ENCODE results near the gene LTBP1.

The LTBP1 gene

DNA sequence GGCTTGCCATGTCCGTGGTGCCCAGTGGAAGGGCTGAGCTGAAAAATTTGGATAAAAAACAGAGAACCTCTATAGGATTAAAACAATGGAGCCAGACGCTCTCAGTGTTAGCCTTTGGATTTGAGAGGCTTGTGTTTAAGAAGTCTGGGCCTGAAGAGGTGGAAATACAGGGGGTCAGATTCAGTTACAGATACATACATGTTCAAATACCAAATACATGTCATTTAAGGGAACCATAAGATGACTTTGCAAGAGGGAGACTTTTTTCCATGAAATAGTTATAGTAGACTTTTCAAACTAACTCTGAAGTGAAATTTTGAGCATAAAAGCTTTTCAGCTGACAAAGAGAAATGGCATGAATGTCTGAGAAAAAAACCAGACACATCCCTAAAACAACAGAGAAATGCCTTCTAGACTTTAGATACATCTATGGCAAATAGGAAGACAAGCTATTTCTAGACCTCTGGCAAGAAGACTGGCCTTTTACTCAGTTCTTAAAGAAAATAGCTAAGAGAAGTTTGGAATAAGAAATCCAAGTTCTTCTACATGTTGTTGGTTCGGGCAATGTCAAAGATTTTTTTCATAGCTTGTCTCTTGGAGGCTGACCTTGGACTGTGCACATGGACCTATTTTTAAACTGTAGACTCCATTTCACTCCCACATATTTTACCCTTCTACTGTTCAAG is 112.9 kb downstream of the LTBP1 start:
- WGBS = 82% methylated on average over 3 of the region's 3 CpGs
- no peaks in the 10 kb centered on the region for H3K79me1 ChIP-seq (replicated peaks; ENCODE audit: low read length, poor library complexity, severe bottlenecking)
- no peak overlapping the region for H3K4me3 ChIP-seq (ENCODE audit: insufficient read depth in 1 of 2, low read depth in 1 of 2, low read length in 2 of 2)
- H2BK5ac ChIP-seq (ENCODE audit: low read depth, low read length, poor library complexity, severe bottlenecking) = no peak overlapping the region
- H4K91ac ChIP-seq (ENCODE audit: low read length) = no peak overlapping the region
- DNase-seq = no peak
- no peak overlapping the region for H3K27ac ChIP-seq (ENCODE audit: low read length, poor library complexity, severe bottlenecking)
- no peak overlapping the region for H3K14ac ChIP-seq (ENCODE audit: low read length in 2 of 2)
- no peaks in the 10 kb centered on the region for H3K4me1 ChIP-seq (ENCODE audit: control insufficient read depth, insufficient read depth, low read depth, low read length)
- H2AFZ ChIP-seq (ENCODE audit: low read depth, low read length) = no peak overlapping the region
- no peak overlapping the region for H2BK120ac ChIP-seq (ENCODE audit: low read depth, low read length)
- H2BK12ac ChIP-seq (ENCODE audit: low read length in 2 of 2) = no peak overlapping the region
- H2AK5ac ChIP-seq (ENCODE audit: low read length, severe bottlenecking) = no peak overlapping the region
- H3K27me3 ChIP-seq (ENCODE audit: control insufficient read depth in 1 of 2, insufficient read depth in 1 of 2, low read length in 2 of 2) = no peaks in the 10 kb centered on the region
- no peak overlapping the region for H3K4me2 ChIP-seq (ENCODE audit: low read length, poor library complexity, severe bottlenecking)
- H3K9ac ChIP-seq (ENCODE audit: low read length) = no peak overlapping the region
- H3K4ac ChIP-seq (ENCODE audit: low read depth in 1 of 2, low read length in 2 of 2) = no peak overlapping the region
- peak overlapping the region in 1 of 2 experiments; percentile 4 for H3K18ac ChIP-seq (ENCODE audit: low read depth in 1 of 2, low read length in 2 of 2)
- H4K8ac ChIP-seq (ENCODE audit: low read length) = no peak overlapping the region
- no peaks in the 10 kb centered on the region for H3K36me3 ChIP-seq (ENCODE audit: control insufficient read depth in 1 of 2, insufficient read depth in 2 of 2, low read depth in 1 of 2, low read length in 2 of 2)
- no peak overlapping the region for H2BK15ac ChIP-seq (ENCODE audit: low read depth, poor library complexity, severe bottlenecking)
- no peak overlapping the region for H3K23ac ChIP-seq (ENCODE audit: low read length in 2 of 2)
- peaks cover 8% of the 10 kb centered on the region for H3K9me3 ChIP-seq (ENCODE audit: control insufficient read depth, low read length)

DNA sequence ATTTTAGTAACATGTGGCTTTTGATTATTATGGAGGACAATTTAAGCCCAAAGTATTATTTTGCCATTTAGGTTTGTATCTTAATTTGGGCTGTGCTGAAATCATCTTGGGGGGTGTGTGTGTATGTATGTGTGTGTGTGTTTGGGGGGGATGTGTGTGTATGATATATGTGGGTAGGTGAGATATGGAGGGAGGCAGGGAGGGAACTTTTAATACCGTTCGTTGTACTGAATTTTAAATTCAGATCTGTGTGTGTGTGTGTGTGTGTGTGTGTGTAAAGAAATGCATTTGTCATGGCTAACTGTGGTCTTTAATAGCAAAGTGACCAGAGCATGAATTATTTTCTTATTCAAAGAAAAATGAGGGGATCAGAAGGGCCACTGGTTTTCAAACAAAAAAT is 113.7 kb downstream of the LTBP1 start:
- Histone ChIP-seq H4K8ac (ENCODE audit: low read length) (no peak overlapping the region), H2BK15ac (ENCODE audit: low read depth, poor library complexity, severe bottlenecking) (no peak overlapping the region), H2BK5ac (ENCODE audit: low read depth, low read length, poor library complexity, severe bottlenecking) (no peak overlapping the region), H3K23ac (ENCODE audit: low read length in 2 of 2) (no peak overlapping the region), H3K4me1 (ENCODE audit: control insufficient read depth, insufficient read depth, low read depth, low read length) (no peaks in the 10 kb centered on the region), H3K4ac (ENCODE audit: low read depth in 1 of 2, low read length in 2 of 2) (no peak overlapping the region), H2BK12ac (ENCODE audit: low read length in 2 of 2) (no peak overlapping the region), H4K91ac (ENCODE audit: low read length) (no peak overlapping the region), H3K27ac (ENCODE audit: low read length, poor library complexity, severe bottlenecking) (no peak overlapping the region), H2BK120ac (ENCODE audit: low read depth, low read length) (no peak overlapping the region), H3K4me2 (ENCODE audit: low read length, poor library complexity, severe bottlenecking) (no peak overlapping the region), H3K4me3 (ENCODE audit: insufficient read depth in 1 of 2, low read depth in 1 of 2, low read length in 2 of 2) (no peak overlapping the region), H3K9ac (ENCODE audit: low read length) (no peak overlapping the region), H3K14ac (ENCODE audit: low read length in 2 of 2) (no peak overlapping the region), H3K36me3 (ENCODE audit: control insufficient read depth in 1 of 2, insufficient read depth in 2 of 2, low read depth in 1 of 2, low read length in 2 of 2) (no peaks in the 10 kb centered on the region), H2AFZ (ENCODE audit: low read depth, low read length) (no peak overlapping the region), H3K9me3 (ENCODE audit: control insufficient read depth, low read length) (peaks cover 13% of the 10 kb centered on the region), H2AK5ac (ENCODE audit: low read length, severe bottlenecking) (no peak overlapping the region), H3K79me1 (replicated peaks; ENCODE audit: low read length, poor library complexity, severe bottlenecking) (no peaks in the 10 kb centered on the region), H3K27me3 (ENCODE audit: control insufficient read depth in 1 of 2, insufficient read depth in 1 of 2, low read length in 2 of 2) (no peaks in the 10 kb centered on the region), H3K18ac (ENCODE audit: low read depth in 1 of 2, low read length in 2 of 2) (peak overlapping the region in 1 of 2 experiments; percentile 11)
- no peak for DNase-seq
- WGBS = 95% methylated on average over 2 of the region's 2 CpGs

- H3K4me1 ChIP-seq (ENCODE audit: control insufficient read depth, insufficient read depth, low read depth, low read length) = peaks cover 2% of the 10 kb centered on the region
- no peak overlapping the region for H3K4ac ChIP-seq (ENCODE audit: low read depth in 1 of 2, low read length in 2 of 2)
- no peak overlapping the region for H3K27ac ChIP-seq (ENCODE audit: low read length, poor library complexity, severe bottlenecking)
- H3K18ac ChIP-seq (ENCODE audit: low read depth in 1 of 2, low read length in 2 of 2) = no peak overlapping the region
- H2AFZ ChIP-seq (ENCODE audit: low read depth, low read length) = no peak overlapping the region
- H3K9me3 ChIP-seq (ENCODE audit: control insufficient read depth, low read length) = peaks cover 13% of the 10 kb centered on the region
- no peak overlapping the region for H3K9ac ChIP-seq (ENCODE audit: low read length)
- no peak overlapping the region for H2BK120ac ChIP-seq (ENCODE audit: low read depth, low read length)
- no peak for DNase-seq
- H2BK15ac ChIP-seq (ENCODE audit: low read depth, poor library complexity, severe bottlenecking) = no peak overlapping the region
- H3K36me3 ChIP-seq (ENCODE audit: control insufficient read depth in 1 of 2, insufficient read depth in 2 of 2, low read depth in 1 of 2, low read length in 2 of 2) = no peaks in the 10 kb centered on the region
- no peak overlapping the region for H2BK5ac ChIP-seq (ENCODE audit: low read depth, low read length, poor library complexity, severe bottlenecking)
- H4K8ac ChIP-seq (ENCODE audit: low read length) = no peak overlapping the region
- H4K91ac ChIP-seq (ENCODE audit: low read length) = no peak overlapping the region
- no peaks in the 10 kb centered on the region for H3K27me3 ChIP-seq (ENCODE audit: control insufficient read depth in 1 of 2, insufficient read depth in 1 of 2, low read length in 2 of 2)
- no peak overlapping the region for H3K4me3 ChIP-seq (ENCODE audit: insufficient read depth in 1 of 2, low read depth in 1 of 2, low read length in 2 of 2)
- 100% methylated on average over 1 of the region's 4 CpGs for WGBS
- H3K4me2 ChIP-seq (ENCODE audit: low read length, poor library complexity, severe bottlenecking) = no peak overlapping the region
- H3K79me1 ChIP-seq (replicated peaks; ENCODE audit: low read length, poor library complexity, severe bottlenecking) = no peaks in the 10 kb centered on the region
- no peak overlapping the region for H2AK5ac ChIP-seq (ENCODE audit: low read length, severe bottlenecking)
- H3K23ac ChIP-seq (ENCODE audit: low read length in 2 of 2) = no peak overlapping the region
- no peak overlapping the region for H2BK12ac ChIP-seq (ENCODE audit: low read length in 2 of 2)
- H3K14ac ChIP-seq (ENCODE audit: low read length in 2 of 2) = no peak overlapping the region
Observed at GRCh38 chr2:33062665-33063250, 116.0 kb downstream of the LTBP1 start.

DNA sequence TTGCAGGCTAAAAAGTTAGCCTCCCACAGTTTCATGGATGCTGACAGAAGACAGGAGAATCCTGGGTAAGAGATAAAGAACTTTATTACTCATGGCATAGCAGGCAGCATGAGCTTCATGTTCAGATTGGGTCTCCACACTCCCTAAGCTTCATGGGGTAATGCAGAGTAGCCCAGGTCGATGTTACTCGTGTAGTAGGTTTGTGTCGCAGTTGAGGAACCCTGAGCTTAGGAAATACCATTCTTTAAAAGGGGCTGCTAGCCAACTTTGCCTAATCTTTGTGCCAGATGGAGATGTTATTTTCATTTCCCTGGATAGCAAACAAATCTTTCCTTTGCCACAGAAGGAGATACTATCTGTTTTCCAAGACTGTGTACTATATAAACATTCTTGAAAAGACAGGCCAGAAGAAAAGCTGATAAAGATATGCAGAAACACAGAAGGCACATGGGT is 117.6 kb downstream of the LTBP1 start:
- Histone ChIP-seq H3K14ac (ENCODE audit: low read length in 2 of 2) (no peak overlapping the region), H3K9me3 (ENCODE audit: control insufficient read depth, low read length) (peaks cover 13% of the 10 kb centered on the region), H3K27me3 (ENCODE audit: control insufficient read depth in 1 of 2, insufficient read depth in 1 of 2, low read length in 2 of 2) (no peaks in the 10 kb centered on the region), H2AK5ac (ENCODE audit: low read length, severe bottlenecking) (no peak overlapping the region), H2BK12ac (ENCODE audit: low read length in 2 of 2) (no peak overlapping the region), H3K4me2 (ENCODE audit: low read length, poor library complexity, severe bottlenecking) (no peak overlapping the region), H2BK5ac (ENCODE audit: low read depth, low read length, poor library complexity, severe bottlenecking) (no peak overlapping the region), H3K27ac (ENCODE audit: low read length, poor library complexity, severe bottlenecking) (no peak overlapping the region), H3K18ac (ENCODE audit: low read depth in 1 of 2, low read length in 2 of 2) (no peak overlapping the region), H3K23ac (ENCODE audit: low read length in 2 of 2) (no peak overlapping the region), H3K36me3 (ENCODE audit: control insufficient read depth in 1 of 2, insufficient read depth in 2 of 2, low read depth in 1 of 2, low read length in 2 of 2) (no peaks in the 10 kb centered on the region), H3K4ac (ENCODE audit: low read depth in 1 of 2, low read length in 2 of 2) (no peak overlapping the region), H2AFZ (ENCODE audit: low read depth, low read length) (no peak overlapping the region), H3K4me3 (ENCODE audit: insufficient read depth in 1 of 2, low read depth in 1 of 2, low read length in 2 of 2) (no peak overlapping the region), H4K8ac (ENCODE audit: low read length) (no peak overlapping the region), H2BK120ac (ENCODE audit: low read depth, low read length) (no peak overlapping the region), H4K91ac (ENCODE audit: low read length) (no peak overlapping the region), H3K79me1 (replicated peaks; ENCODE audit: low read length, poor library complexity, severe bottlenecking) (no peaks in the 10 kb centered on the region), H3K4me1 (ENCODE audit: control insufficient read depth, insufficient read depth, low read depth, low read length) (peaks cover 6% of the 10 kb centered on the region), H3K9ac (ENCODE audit: low read length) (no peak overlapping the region), H2BK15ac (ENCODE audit: low read depth, poor library complexity, severe bottlenecking) (no peak overlapping the region)
- 55% methylated on average over 3 of the region's 3 CpGs for WGBS
- peak; percentile 59 for DNase-seq
